GM18867 (cell line): ENCODE measurements around the gene PCGF1.
A peak's percentile ranks its signal among the peaks of the same experiment; 100 is the strongest.
"Not testable (repeated sequence)": the region's sequence is repeated elsewhere in the genome, so short reads cannot be mapped to it uniquely, and the experiment has no call there.

Experiments used
- ATAC-seq: cut with Tn5 transposase; IDR thresholded peaks from one replicate; pipeline ENCODE4 v1.9.1; 2021; ENCODE audit warnings: mild to moderate bottlenecking, moderate library complexity; ENCODE audit not compliant: unreplicated experiment

Gene PCGF1

GRCh38 chr2:74499940-74500577 is 7.4 kb downstream of the PCGF1 start:
- no peak for ATAC-seq

- no peak for ATAC-seq
These were observed 8.1 kb downstream of the PCGF1 start, which contains the start of gene LBX2 for GRCh38 chr2:74499267-74499939. Gene LBX2 (minus strand): TSS chr2:74499603. CDS start chr2:74499537, 66 bp downstream.

GRCh38 chr2:74498500-74499266 is 8.8 kb downstream of the PCGF1 start:
- no peak for ATAC-seq

GRCh38 chr2:74497777-74498499 is 9.6 kb downstream of the PCGF1 start:
- ATAC-seq, result no peak

- no peak for ATAC-seq
These were observed 10.3 kb downstream of the PCGF1 start for GRCh38 chr2:74496997-74497776.

GRCh38 chr2:74495440-74495839 is 12.1 kb downstream of the PCGF1 start:
- no peak for ATAC-seq

GRCh38 chr2:74493546-74493945 is 13.9 kb downstream of the PCGF1 start:
- ATAC-seq, result no peak

GRCh38 chr2:74491648-74492544 is 15.6 kb downstream of the PCGF1 start:
- no peak for ATAC-seq

- ATAC-seq, result no peak
These were observed 17.6 kb downstream of the PCGF1 start for GRCh38 chr2:74489906-74490305.

- ATAC-seq, result no peak
These were observed 18.6 kb downstream of the PCGF1 start for GRCh38 chr2:74488643-74489481.

GRCh38 chr2:74486141-74486540 is 21.4 kb downstream of the PCGF1 start:
- ATAC-seq, result no peak

- ATAC-seq, result not testable (repeated sequence)
These were observed 23.8 kb downstream of the PCGF1 start for GRCh38 chr2:74483675-74484164.

- ATAC-seq, result peak; percentile 90
These were observed 24.5 kb downstream of the PCGF1 start, which contains the start of the genes CCDC142 and TTC31 for GRCh38 chr2:74482801-74483674. Gene CCDC142 (minus strand): TSS chr2:74482998. CDS start chr2:74482837, 161 bp downstream. Gene TTC31 (plus strand): TSS chr2:74483081. CDS start chr2:74483096, 15 bp downstream.

- peak; percentile 44 for ATAC-seq
These were observed 25.3 kb downstream of the PCGF1 start for GRCh38 chr2:74481961-74482800.

- no peak for ATAC-seq
These were observed 26.1 kb downstream of the PCGF1 start for GRCh38 chr2:74481431-74481830.

GRCh38 chr2:74474899-74475298 is 32.6 kb downstream of the PCGF1 start:
- no peak for ATAC-seq
